GM12874 (cell line): ENCODE data around the gene PCK1.

Source experiments
- CTCF ChIP-seq: IDR thresholded peaks from 2 replicates; pipeline ENCODE4 v1.5.1; 2011; ENCODE audit warnings: low read depth, mild to moderate bottlenecking, control low read depth, low read length, moderate library complexity; ENCODE audit not compliant: insufficient read depth

The PCK1 gene

GRCh38 chr20:57590485-57591288, 29.8 kb downstream of the PCK1 start:
- TF ChIP-seq CTCF = no peak

- no peak for TF ChIP-seq CTCF
Measured at GRCh38 chr20:57591289-57592229, 30.6 kb downstream of the PCK1 start.

- no peak for TF ChIP-seq CTCF
Measured at GRCh38 chr20:57592263-57593092, 31.6 kb downstream of the PCK1 start.

GRCh38 chr20:57593134-57593886, 32.4 kb downstream of the PCK1 start:
- TF ChIP-seq CTCF = no peak

GRCh38 chr20:57594092-57594951, 33.4 kb downstream of the PCK1 start:
- TF ChIP-seq CTCF = peak; percentile 79
